T-helper 1 cell treated with Interleukin-12 subunit alpha and Interleukin-12 subunit beta and Interleukin-4 antibody, amounts not matched to agents 30 ng/mL and 1 ng/mL, for 36 hours (primary cell): ENCODE data around the gene KIF13A. TPM values are rescaled to one million over a fixed set of nuclear protein-coding genes. Genes with fewer than 3 reads are reported as not detected.
"Not testable (repeated sequence)": the region's sequence is repeated elsewhere in the genome, so short reads cannot be mapped to it uniquely, and the experiment has no call there.

Source experiments
- intact Hi-C: fragments of 100-400 bp; cut with micrococcal nuclease; formaldehyde crosslinking; loops from one replicate; pipeline ENCODE4 v1.15.1; 2024
- total RNA-seq: library from RNA; stranded (reverse); gene quantifications from 2 replicates; pipeline ENCODE4 v1.2.3, GENCODE V29; 2022

The KIF13A gene
- total RNA-seq, 1 donor from 2014 or later = 0.27 TPM

DNA sequence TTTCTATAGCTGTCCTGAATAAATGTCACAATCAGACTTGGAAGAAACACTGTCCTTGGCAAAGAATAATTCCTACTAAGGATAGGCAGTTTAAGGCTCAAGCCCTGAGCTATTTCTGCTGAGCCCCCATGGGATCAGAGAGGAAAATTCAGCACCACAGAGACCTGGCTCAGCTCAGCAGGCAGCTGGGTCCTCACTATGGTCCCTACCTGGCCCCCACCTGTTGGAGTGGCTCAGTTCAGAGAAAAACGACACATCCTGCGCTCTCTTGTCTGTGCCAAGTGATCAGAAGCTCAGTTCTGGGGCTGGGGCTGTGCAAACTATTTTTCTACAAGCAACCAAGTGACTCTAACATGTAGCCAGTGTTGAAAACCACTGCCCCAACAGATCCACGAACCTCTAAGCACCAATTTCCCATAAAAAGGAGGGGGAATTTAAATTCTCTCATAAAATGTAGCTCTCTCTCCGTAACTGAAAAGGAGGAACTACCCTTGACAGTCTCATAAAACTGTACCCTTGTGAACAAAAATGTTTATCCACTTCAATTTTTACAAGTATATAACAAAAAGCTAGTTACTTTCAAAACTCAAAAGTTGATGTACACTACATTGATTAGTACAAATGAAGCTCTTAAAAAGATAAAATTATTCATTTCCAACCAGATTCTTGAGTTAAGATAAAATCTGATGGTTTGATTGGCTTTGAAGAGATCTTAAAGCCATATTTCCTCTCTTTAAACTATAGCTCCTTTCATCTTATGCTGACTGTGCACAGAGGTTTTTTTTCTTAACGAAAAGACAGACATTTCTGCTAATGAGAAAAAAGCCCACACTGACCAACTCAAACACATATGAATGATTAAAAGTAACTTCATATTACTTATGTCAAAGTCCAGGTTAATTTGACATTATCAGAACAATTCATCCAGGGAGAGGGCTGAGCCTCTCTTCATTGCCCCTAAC is 52.0 kb downstream of the KIF13A start:
- intact Hi-C loops = no loop called here

- intact Hi-C loops = no loop called here
Measured at GRCh38 chr6:17933716-17934115, 53.7 kb downstream of the KIF13A start.

DNA sequence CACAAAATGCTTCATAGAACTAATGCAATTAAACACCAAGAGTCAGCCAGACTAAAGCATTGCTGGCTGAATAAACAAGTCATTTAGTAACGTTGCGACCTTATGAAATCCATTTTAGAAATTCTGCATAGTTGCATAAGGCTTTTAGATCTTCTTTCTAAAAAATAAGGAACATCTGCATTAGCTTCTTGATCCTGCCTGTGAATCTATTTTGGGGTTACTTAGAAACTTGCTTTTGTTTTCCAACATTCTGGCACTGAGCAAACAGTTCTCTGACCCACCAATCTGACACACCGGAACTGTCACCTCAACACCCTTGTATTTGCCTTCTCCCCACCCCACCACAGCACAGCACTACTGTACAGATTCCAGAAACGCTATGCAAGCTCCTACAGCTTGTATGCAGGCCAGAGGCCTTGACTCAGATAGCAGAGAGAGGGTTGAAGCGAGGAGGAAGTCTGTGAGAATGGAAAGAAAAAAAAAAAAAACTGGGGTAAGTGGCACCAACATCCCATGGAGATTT is 55.0 kb downstream of the KIF13A start:
- intact Hi-C loops = no loop called here

- intact Hi-C loops = no loop called here
Measured at GRCh38 chr6:17931227-17931626, 56.2 kb downstream of the KIF13A start.

DNA sequence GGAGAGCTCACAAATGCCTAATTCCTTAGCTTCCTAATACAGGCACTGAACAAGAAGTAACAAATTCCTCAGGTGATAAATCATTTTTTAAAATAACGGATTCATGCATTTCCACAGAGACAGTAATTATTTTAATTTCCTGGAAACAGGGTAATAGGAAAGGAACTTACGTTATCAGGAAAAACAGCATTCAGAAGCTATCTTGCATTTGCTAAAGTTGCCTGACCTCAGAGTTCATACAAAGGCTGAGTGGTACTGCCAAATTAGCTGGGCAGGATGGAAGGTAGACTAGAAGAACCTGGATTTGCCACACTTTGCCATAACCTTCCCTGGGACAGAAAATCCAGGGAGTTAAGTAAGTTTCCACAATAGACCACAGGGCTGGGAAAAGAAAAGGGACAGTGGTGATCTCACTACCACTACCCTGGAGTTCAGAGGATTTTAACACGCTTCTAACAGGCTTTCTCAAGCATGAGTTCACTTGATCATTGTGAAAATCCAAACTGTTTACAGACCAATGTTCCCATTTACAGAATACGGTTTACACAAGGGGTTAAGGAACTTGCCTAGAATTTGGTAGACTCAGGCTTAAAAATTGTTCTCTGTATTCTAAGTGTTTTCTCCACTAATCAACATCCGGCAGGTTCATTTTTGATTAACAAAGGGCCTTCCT is 57.0 kb downstream of the KIF13A start:
- intact Hi-C loops = no loop called here

GRCh38 chr6:17928514-17929430 is 58.7 kb downstream of the KIF13A start:
- intact Hi-C loops = no loop called here

DNA sequence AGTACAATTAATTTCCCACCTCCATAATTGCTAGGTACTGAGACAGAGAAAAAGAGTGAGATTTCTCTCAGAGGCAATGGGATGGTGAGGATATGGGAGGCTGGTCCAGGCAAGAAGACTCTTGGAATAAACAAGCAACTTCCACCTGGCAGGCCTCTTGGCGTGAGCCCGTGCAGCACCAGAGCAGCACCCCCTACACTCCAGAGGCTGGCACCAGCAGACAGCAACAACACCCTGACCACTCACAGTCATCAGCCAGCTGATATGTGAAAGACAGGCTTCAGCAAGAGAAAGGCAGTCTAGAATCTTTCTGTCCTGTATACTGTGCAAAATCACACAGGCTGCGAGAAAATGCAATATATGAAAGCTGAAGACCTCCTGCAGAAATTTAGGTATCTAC is 59.7 kb downstream of the KIF13A start:
- intact Hi-C loops = no loop called here

GRCh38 chr6:17923401-17923863 is 64.0 kb downstream of the KIF13A start:
- intact Hi-C loops = no loop called here

- intact Hi-C loops = no loop called here
Measured at GRCh38 chr6:17921454-17921853, 66.0 kb downstream of the KIF13A start.

DNA sequence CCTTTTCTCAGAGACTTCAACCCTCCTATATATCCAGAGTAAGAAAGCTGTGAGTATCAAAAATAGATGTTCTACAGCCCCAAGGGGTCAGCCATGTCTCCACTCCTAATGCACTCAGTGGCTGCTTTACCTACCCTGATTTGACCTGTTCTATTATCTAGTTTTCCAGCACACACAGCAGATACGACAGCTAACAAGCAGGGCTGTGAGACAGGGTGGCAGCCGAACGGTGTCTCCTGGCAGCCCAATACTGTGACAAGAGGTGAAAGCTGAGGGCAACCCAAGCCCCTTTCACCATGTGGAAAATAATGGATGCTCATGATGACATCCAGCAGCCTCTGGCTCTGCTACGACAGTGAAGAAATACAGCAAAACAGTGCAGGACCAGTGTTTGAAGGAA is 67.9 kb downstream of the KIF13A start:
- intact Hi-C loops = no loop called here

DNA sequence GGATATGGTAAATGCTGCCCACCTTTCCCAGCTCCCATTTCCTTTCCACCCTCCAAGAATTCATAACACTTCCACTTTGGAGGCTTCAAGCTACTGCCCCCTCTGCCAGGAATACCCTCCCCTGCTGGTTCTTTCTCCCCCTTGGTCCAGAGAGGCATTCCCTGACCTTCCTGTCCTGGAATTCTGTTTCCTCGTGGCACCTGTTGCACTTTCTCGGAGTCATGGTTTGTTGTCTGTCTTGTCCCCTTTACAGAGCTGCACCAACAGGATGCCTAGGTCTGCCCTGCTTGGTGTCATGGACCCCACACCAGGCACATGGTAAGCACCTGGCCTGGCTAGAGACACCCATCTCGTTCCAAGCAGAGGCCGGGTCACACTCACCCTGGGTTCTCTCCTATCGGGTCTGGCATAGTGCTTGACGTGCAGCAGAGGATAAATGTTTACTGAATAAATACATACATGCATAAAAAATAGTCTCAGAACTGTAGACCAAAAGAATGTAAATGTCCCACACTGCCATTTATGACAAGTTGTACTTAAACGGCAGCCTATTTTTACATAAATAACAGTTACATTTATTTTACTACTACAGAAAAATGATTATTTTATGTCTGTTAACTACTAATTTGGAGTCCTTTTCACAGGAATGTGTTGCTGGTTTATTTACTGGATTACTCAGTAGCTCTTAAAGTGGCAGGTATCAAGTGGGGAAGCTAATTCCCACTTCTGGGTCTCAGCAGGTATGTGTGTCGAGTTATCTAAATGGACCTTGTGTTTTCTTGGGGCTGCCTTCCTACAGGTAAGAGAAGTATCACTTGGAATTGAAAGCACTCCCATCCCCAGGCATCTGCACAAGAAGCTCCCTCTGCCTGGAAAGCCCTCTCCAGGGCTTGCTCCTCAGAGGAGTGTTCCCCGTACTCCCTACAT is 69.3 kb downstream of the KIF13A start:
- intact Hi-C loops = no loop called here

DNA sequence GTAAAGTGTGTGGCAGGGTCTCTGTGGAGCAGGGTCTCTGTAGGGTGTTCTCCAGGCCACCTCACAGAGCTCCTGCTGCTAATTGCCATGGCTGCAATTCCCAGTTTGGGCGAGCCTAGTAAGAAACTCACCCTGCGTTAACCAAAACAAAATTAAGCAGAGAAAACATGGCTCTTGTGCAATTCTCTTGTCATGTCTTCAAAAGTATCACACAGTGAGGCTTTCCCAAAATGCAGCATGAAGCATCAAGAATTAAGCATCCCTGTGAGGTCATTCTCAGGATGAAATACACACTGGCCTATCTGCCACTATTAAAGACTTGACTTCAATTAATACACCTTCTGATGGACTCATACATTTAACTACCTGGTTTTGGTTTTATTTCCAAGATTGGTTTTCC is 72.8 kb downstream of the KIF13A start:
- intact Hi-C loops = no loop called here

DNA sequence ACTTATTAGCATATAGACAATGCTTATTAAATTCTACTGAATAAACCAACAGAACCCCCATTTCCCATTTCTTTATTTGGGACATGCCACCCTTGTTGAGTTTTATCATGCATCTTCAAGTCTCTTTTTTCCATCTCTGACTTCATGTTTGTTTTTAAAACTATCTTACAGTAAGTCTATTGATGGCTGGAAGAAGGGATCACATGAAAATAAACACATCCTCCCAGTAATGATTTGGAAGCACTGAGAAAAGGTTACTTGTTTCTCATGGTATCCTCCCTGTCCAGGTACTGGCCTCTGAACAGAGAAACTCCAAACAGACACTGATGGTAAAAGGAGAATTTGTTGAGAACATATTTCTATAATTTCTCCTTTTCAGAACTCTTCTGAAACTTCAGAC is 74.9 kb downstream of the KIF13A start:
- intact Hi-C loops = no loop called here

GRCh38 chr6:17911656-17912055 is 75.8 kb downstream of the KIF13A start:
- intact Hi-C loops = not testable (repeated sequence)

- intact Hi-C loops = no loop called here
Measured at GRCh38 chr6:17910189-17910588, 77.2 kb downstream of the KIF13A start.

- intact Hi-C loops = no loop called here
Measured at GRCh38 chr6:17908831-17909230, 78.6 kb downstream of the KIF13A start.

GRCh38 chr6:17907406-17908229 is 79.8 kb downstream of the KIF13A start:
- intact Hi-C loops = no loop called here

DNA sequence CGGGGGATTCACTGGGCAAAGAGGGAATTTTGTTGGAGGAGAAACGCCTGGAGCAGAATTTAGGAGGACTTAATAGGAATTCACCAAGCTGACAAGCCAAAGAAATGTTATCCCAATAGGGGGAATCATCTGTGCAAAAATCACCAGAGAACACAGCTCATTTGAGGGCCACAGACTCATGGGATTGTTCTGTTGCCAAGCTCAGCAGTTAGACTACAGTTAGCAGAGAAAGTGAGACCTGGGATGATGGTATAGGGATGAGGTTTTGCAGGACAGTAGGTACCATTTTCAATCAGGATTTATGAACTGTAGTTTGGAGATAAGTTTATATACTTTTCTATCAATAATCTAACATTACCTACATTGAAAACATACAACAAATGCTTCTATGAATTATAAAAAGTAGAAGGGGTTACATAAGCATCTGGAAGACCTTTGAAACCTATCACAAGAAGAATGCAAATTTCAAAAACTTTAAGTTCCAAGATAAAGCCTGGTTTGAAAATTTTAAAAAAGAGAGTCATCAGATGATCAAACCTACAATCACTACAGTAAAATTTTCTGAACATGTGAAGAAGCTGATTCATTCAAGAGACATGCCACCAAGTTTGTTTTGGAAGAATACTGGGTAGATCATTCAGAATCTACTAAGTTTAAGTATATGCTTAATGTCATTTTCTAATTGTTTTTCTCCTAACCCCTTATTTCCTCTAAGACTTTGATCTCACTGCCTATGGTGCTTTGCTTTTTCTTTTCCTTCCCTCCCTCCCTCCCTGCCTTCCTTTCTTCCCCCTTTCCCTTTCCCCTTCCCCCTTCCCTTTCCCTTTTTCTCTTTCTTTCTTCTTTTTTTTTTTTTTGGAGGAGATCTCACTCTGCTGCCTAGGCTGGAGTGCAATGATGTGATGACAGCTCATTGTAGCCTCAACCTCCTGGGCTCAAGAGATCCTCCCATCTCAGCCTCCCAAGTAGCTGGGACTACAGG is 81.5 kb downstream of the KIF13A start:
- intact Hi-C loops = no loop called here
